Central memory CD8-positive, alpha-beta T cell (primary cell): Measurements from ENCODE around the gene SLC5A10.

Experiments used
- ATAC-seq: fragments of 150-1000 bp; cut with Tn5 transposase; replicated peaks from 2 replicates; pipeline ENCODE4 v1.10.0; 2022; ENCODE audit warnings: mild to moderate bottlenecking, moderate FRiP score, moderate number of reproducible peaks; ENCODE audit not compliant: poor library complexity, severe bottlenecking; ENCODE audit errors: extremely low read depth
- DNase-seq, 2 donors: peaks; one replicate each; pipeline ENCODE4 v3.0.0; 2021; ENCODE audit warnings: low spot score in 2 of 2
- H3K27ac Mint-ChIP-seq: one replicate; pipeline ENCODE4 v1.8.0; 2022; ENCODE audit warnings: low read depth, mild to moderate bottlenecking, moderate library complexity, mixed read lengths
- H3K27me3 Mint-ChIP-seq: one replicate; pipeline ENCODE4 v1.8.0; 2022; ENCODE audit warnings: mixed read lengths
- H3K36me3 Mint-ChIP-seq: one replicate; pipeline ENCODE4 v1.8.0; 2022; ENCODE audit warnings: mild to moderate bottlenecking, moderate library complexity, mixed read lengths; ENCODE audit not compliant: insufficient read depth
- H3K4me1 Mint-ChIP-seq: one replicate; pipeline ENCODE4 v1.8.0; 2022; ENCODE audit warnings: mixed read lengths
- H3K4me3 Mint-ChIP-seq: one replicate; pipeline ENCODE4 v1.8.0; 2022; ENCODE audit warnings: mild to moderate bottlenecking, moderate library complexity, mixed read lengths
- H3K9me3 Mint-ChIP-seq: one replicate; pipeline ENCODE4 v1.8.0; 2022; ENCODE audit warnings: mixed read lengths

The SLC5A10 gene

DNA sequence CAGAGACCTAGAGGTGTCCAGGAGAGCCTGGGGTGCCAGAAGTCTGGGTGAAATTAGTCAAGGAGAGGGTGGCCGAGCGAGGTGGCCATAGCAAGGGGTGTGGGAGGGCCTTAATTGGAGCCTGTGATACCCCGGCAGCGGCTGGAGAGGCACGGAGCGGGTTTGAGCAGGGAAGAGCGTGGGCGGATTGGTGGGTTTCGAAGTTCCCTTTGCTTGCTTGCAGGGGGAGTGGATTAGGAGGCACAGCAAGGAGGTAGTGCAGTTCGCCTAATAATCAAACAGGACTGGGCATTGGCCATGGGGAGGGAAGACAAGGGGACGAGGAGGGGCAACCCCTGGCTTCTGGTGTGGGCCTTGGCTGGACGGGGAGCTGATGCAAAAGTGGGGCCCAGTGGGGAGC is 58.0 kb downstream of the SLC5A10 start:
- DNase-seq = no peak

GRCh38 chr17:19010729-19011505 is 59.0 kb downstream of the SLC5A10 start:
- H3K36me3 Mint-ChIP-seq = no peaks in the 10 kb centered on the region
- no peak overlapping the region for H3K4me3 Mint-ChIP-seq
- no peaks in the 10 kb centered on the region for H3K4me1 Mint-ChIP-seq
- ATAC-seq (no peak), DNase-seq (no peak)
- H3K27me3 Mint-ChIP-seq = peaks cover 10% of the 10 kb centered on the region
- H3K27ac Mint-ChIP-seq = no peak overlapping the region
- no peaks in the 10 kb centered on the region for H3K9me3 Mint-ChIP-seq

More for the DNA sequence above, 58.0 kb downstream of the SLC5A10 start:
- ATAC-seq = no peak
- Mint-ChIP-seq H3K4me3 (no peak overlapping the region), H3K9me3 (no peaks in the 10 kb centered on the region), H3K4me1 (no peaks in the 10 kb centered on the region), H3K27me3 (peaks cover under 1% of the 10 kb centered on the region), H3K27ac (no peak overlapping the region), H3K36me3 (peaks cover 1% of the 10 kb centered on the region)

- ATAC-seq = no peak
- Mint-ChIP-seq H3K36me3 (no peaks in the 10 kb centered on the region), H3K27me3 (peaks cover 14% of the 10 kb centered on the region), H3K27ac (no peak overlapping the region), H3K9me3 (no peaks in the 10 kb centered on the region), H3K4me3 (no peak overlapping the region), H3K4me1 (no peaks in the 10 kb centered on the region)
- no peak for DNase-seq
These were observed 59.6 kb downstream of the SLC5A10 start for GRCh38 chr17:19011581-19011980.

GRCh38 chr17:19012171-19013080 is 60.5 kb downstream of the SLC5A10 start:
- no peak for DNase-seq
- peaks cover 21% of the 10 kb centered on the region for H3K27me3 Mint-ChIP-seq
- no peak for ATAC-seq
- H3K4me1 Mint-ChIP-seq = no peaks in the 10 kb centered on the region
- H3K36me3 Mint-ChIP-seq = no peaks in the 10 kb centered on the region
- no peak overlapping the region for H3K4me3 Mint-ChIP-seq
- H3K9me3 Mint-ChIP-seq = no peaks in the 10 kb centered on the region
- H3K27ac Mint-ChIP-seq = no peak overlapping the region

- H3K4me3 Mint-ChIP-seq = no peak overlapping the region
- no peak for ATAC-seq
These were observed 61.3 kb downstream of the SLC5A10 start for GRCh38 chr17:19013226-19013625.

GRCh38 chr17:19013806-19014627 is 62.1 kb downstream of the SLC5A10 start:
- no peak for DNase-seq
- no peak overlapping the region for H3K4me3 Mint-ChIP-seq
- peaks cover 21% of the 10 kb centered on the region for H3K27me3 Mint-ChIP-seq
- H3K36me3 Mint-ChIP-seq = no peaks in the 10 kb centered on the region
- no peaks in the 10 kb centered on the region for H3K9me3 Mint-ChIP-seq
- H3K27ac Mint-ChIP-seq = no peak overlapping the region
- ATAC-seq = no peak
- no peaks in the 10 kb centered on the region for H3K4me1 Mint-ChIP-seq

More at GRCh38 chr17:19013226-19013625, 61.3 kb downstream of the SLC5A10 start:
- no peak for DNase-seq
- Mint-ChIP-seq H3K27ac (no peak overlapping the region), H3K27me3 (peaks cover 21% of the 10 kb centered on the region), H3K9me3 (no peaks in the 10 kb centered on the region), H3K4me1 (no peaks in the 10 kb centered on the region), H3K36me3 (no peaks in the 10 kb centered on the region)

GRCh38 chr17:19014628-19015215 is 62.8 kb downstream of the SLC5A10 start:
- Mint-ChIP-seq H3K27me3 (peaks cover 21% of the 10 kb centered on the region), H3K36me3 (no peaks in the 10 kb centered on the region), H3K4me1 (no peaks in the 10 kb centered on the region), H3K4me3 (no peak overlapping the region), H3K9me3 (no peaks in the 10 kb centered on the region), H3K27ac (no peak overlapping the region)
- DNase-seq (no peak), ATAC-seq (no peak)

DNA sequence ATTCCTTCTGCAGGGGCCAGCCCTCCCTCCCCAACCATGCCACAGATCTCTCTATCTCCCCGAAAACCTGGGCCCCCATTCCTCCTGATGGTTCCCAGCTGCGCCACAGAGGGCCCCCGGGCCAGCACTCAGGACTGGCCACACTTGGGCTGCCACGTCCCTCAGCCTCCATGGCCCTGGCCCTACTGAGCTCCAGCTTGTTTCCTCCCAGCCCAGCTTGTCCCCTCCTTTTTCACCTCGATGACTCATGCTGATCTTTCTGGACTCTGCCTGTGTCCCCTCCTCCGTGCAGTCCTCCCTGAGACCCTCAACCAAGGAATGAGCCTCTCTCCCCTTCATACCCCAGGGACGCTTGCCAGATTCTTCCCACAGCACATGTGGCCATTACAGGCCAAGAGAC is 63.5 kb downstream of the SLC5A10 start:
- H3K9me3 Mint-ChIP-seq = no peaks in the 10 kb centered on the region
- no peak for ATAC-seq
- peaks cover 21% of the 10 kb centered on the region for H3K27me3 Mint-ChIP-seq

DNA sequence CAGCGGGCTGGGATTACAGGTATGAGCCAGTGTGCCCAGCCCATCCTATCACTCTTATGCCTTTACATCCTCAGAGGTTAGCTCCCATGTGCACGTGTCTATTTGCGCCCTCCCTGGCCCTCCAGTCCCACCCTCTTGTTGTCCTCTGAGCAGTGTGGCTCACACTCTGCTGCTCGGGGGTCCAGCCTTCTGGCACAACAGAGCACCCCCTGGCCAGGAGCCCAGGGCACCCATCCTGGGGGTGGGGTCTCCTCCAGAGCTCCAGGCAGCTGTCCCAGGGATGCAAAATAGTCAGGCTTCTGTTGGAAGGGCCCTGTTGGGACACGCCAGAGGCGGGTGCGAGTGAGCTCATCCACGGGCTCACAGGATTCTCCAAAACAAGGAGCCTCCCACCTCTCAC is 64.3 kb downstream of the SLC5A10 start:
- peaks cover 21% of the 10 kb centered on the region for H3K27me3 Mint-ChIP-seq
- H3K9me3 Mint-ChIP-seq = no peaks in the 10 kb centered on the region
- DNase-seq = no peak
- no peak overlapping the region for H3K27ac Mint-ChIP-seq
- ATAC-seq = no peak
- no peaks in the 10 kb centered on the region for H3K36me3 Mint-ChIP-seq
- no peaks in the 10 kb centered on the region for H3K4me1 Mint-ChIP-seq
- no peak overlapping the region for H3K4me3 Mint-ChIP-seq

More for the DNA sequence above, 63.5 kb downstream of the SLC5A10 start:
- Mint-ChIP-seq H3K4me1 (no peaks in the 10 kb centered on the region), H3K36me3 (no peaks in the 10 kb centered on the region), H3K27ac (no peak overlapping the region), H3K4me3 (no peak overlapping the region)
- DNase-seq = no peak

DNA sequence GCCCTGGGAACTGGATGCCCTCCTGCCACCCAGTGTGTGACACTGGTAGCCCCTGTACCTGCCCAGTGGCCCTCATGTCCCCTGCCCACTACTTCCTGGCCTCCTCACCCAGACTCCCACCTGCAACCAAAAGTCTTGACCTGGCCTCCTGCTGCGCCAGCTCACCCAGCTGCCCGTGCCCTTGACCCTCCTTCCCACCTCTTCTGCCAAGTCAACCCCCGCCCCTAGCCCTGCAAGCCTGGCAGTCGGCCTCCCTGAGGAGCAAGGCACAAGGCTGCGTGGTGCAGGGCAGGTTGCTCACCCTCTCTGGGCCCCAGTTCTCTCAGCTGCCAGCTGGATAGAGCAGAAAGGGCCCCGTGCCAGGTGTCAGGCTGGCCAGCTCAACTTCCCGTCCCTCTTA is 64.9 kb downstream of the SLC5A10 start:
- no peaks in the 10 kb centered on the region for H3K9me3 Mint-ChIP-seq
- no peak for ATAC-seq
- H3K4me3 Mint-ChIP-seq = no peak overlapping the region
- H3K36me3 Mint-ChIP-seq = no peaks in the 10 kb centered on the region
- no peaks in the 10 kb centered on the region for H3K4me1 Mint-ChIP-seq
- no peak for DNase-seq
- H3K27me3 Mint-ChIP-seq = peaks cover 21% of the 10 kb centered on the region
- peak overlapping the region; percentile 25 for H3K27ac Mint-ChIP-seq

- no peak overlapping the region for H3K27ac Mint-ChIP-seq
These were observed 65.4 kb downstream of the SLC5A10 start for GRCh38 chr17:19017401-19017800.

More at GRCh38 chr17:19017401-19017800, 65.4 kb downstream of the SLC5A10 start:
- no peak for DNase-seq
- H3K9me3 Mint-ChIP-seq = no peaks in the 10 kb centered on the region
- no peak for ATAC-seq
- no peak overlapping the region for H3K4me3 Mint-ChIP-seq
- no peaks in the 10 kb centered on the region for H3K36me3 Mint-ChIP-seq
- H3K4me1 Mint-ChIP-seq = no peaks in the 10 kb centered on the region
- H3K27me3 Mint-ChIP-seq = peaks cover 21% of the 10 kb centered on the region
